Ishikawa (cell line): Measurements from ENCODE around the gene SBK3.

ENCODE experiments used
- CEBPB ChIP-seq: IDR thresholded peaks from 2 replicates; pipeline ENCODE4 v1.6.1; 2012
- CREB1 ChIP-seq: IDR thresholded peaks from 2 replicates; pipeline ENCODE4 v1.6.1; 2012; ENCODE audit warnings: low read depth
- EP300 ChIP-seq: IDR thresholded peaks from 2 replicates; pipeline ENCODE4 v1.6.1; 2012; ENCODE audit warnings: borderline replicate concordance
- FOXM1 ChIP-seq: IDR thresholded peaks from 2 replicates; pipeline ENCODE4 v1.6.1; 2012; ENCODE audit warnings: low read depth, borderline replicate concordance
- NFIC ChIP-seq: IDR thresholded peaks from 2 replicates; pipeline ENCODE4 v1.6.1; 2012
- RAD21 ChIP-seq: IDR thresholded peaks from 2 replicates; pipeline ENCODE4 v1.6.1; 2012; ENCODE audit warnings: low read depth
- TAF1 ChIP-seq: IDR thresholded peaks from 2 replicates; pipeline ENCODE4 v1.6.1; 2012; ENCODE audit warnings: low read depth, mild to moderate bottlenecking
- TCF12 ChIP-seq: IDR thresholded peaks from 2 replicates; pipeline ENCODE4 v1.6.1; 2012; ENCODE audit warnings: low read depth
- YY1 ChIP-seq: IDR thresholded peaks from 2 replicates; pipeline ENCODE4 v1.6.1; 2012; ENCODE audit warnings: low read depth
- ZBTB7A ChIP-seq: IDR thresholded peaks from 2 replicates; pipeline ENCODE4 v1.6.1; 2012; ENCODE audit warnings: low read depth
- TF ChIP-seq, protein P1 (sequence below): IDR thresholded peaks from 2 replicates; pipeline ENCODE4 v1.6.1; 2012; ENCODE audit warnings: low read depth, mild to moderate bottlenecking
- TF ChIP-seq, protein P2 (sequence below): IDR thresholded peaks from 2 replicates; pipeline ENCODE4 v1.6.1; 2012

DNA sequence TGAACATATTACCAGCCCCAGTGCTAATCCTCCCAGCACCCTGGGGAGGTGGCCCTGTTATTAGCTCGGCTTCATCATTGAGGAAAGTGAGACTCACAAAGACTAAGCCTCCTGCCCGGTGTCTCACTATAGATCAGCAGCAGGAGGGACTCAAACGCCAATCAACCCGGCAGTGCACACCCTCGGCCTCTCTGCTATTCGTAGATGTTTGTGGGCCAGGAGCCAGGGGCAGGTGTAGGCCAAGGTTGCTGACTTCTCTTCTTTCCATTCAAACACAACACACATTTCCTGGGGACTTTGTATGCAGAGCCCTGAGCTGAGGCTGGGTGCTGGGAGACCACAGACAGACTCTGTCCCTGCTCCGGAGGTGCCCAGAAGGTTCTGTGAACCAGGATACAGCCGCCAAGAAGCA, 9.4 kb upstream of the SBK3 start:
- TF ChIP-seq, protein P1, sequence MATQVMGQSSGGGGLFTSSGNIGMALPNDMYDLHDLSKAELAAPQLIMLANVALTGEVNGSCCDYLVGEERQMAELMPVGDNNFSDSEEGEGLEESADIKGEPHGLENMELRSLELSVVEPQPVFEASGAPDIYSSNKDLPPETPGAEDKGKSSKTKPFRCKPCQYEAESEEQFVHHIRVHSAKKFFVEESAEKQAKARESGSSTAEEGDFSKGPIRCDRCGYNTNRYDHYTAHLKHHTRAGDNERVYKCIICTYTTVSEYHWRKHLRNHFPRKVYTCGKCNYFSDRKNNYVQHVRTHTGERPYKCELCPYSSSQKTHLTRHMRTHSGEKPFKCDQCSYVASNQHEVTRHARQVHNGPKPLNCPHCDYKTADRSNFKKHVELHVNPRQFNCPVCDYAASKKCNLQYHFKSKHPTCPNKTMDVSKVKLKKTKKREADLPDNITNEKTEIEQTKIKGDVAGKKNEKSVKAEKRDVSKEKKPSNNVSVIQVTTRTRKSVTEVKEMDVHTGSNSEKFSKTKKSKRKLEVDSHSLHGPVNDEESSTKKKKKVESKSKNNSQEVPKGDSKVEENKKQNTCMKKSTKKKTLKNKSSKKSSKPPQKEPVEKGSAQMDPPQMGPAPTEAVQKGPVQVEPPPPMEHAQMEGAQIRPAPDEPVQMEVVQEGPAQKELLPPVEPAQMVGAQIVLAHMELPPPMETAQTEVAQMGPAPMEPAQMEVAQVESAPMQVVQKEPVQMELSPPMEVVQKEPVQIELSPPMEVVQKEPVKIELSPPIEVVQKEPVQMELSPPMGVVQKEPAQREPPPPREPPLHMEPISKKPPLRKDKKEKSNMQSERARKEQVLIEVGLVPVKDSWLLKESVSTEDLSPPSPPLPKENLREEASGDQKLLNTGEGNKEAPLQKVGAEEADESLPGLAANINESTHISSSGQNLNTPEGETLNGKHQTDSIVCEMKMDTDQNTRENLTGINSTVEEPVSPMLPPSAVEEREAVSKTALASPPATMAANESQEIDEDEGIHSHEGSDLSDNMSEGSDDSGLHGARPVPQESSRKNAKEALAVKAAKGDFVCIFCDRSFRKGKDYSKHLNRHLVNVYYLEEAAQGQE, result no peak
- TF ChIP-seq EP300, result no peak
- no peak for TF ChIP-seq TAF1
- TF ChIP-seq RAD21, result no peak
- no peak for TF ChIP-seq CREB1
- TF ChIP-seq, protein P2, sequence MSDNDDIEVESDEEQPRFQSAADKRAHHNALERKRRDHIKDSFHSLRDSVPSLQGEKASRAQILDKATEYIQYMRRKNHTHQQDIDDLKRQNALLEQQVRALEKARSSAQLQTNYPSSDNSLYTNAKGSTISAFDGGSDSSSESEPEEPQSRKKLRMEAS, result no peak
- TF ChIP-seq YY1, result no peak
- TF ChIP-seq NFIC, result no peak
- TF ChIP-seq CEBPB, result no peak
- no peak for TF ChIP-seq FOXM1
- TF ChIP-seq ZBTB7A, result no peak
- no peak for TF ChIP-seq TCF12
